GM19395 (cell line): ENCODE data around the gene PDE6A.
"Not testable (repeated sequence)": the region's sequence is repeated elsewhere in the genome, so short reads cannot be mapped to it uniquely, and the experiment has no call there.

ENCODE experiments used
- ATAC-seq: cut with Tn5 transposase; IDR thresholded peaks from one replicate; pipeline ENCODE4 v1.9.1; 2021; ENCODE audit warnings: mild to moderate bottlenecking, moderate library complexity; ENCODE audit not compliant: unreplicated experiment

PDE6A gene

GRCh38 chr5:149870232-149870631, 74.4 kb downstream of the PDE6A start:
- ATAC-seq, result no peak

- ATAC-seq, result no peak
These were observed 75.2 kb downstream of the PDE6A start for GRCh38 chr5:149869411-149869821.

GRCh38 chr5:149865746-149866145, 78.8 kb downstream of the PDE6A start:
- ATAC-seq, result no peak

GRCh38 chr5:149863830-149864229, 80.8 kb downstream of the PDE6A start:
- no peak for ATAC-seq

- no peak for ATAC-seq
These were observed 81.4 kb downstream of the PDE6A start for GRCh38 chr5:149863176-149863575.

- peak; percentile 85 for ATAC-seq
These were observed 83.7 kb downstream of the PDE6A start for GRCh38 chr5:149860801-149861322.

GRCh38 chr5:149859746-149860145, 84.8 kb downstream of the PDE6A start:
- no peak for ATAC-seq

GRCh38 chr5:149858481-149858880, 86.1 kb downstream of the PDE6A start:
- not testable (repeated sequence) for ATAC-seq

- ATAC-seq, result no peak
These were observed 87.1 kb downstream of the PDE6A start for GRCh38 chr5:149857499-149857898.

- ATAC-seq, result no peak
These were observed 89.2 kb downstream of the PDE6A start for GRCh38 chr5:149855366-149855765.

GRCh38 chr5:149854866-149855265, 89.7 kb downstream of the PDE6A start:
- no peak for ATAC-seq

GRCh38 chr5:149853701-149854100, 90.9 kb downstream of the PDE6A start:
- no peak for ATAC-seq

- ATAC-seq, result peak; percentile 12
These were observed 91.3 kb downstream of the PDE6A start for GRCh38 chr5:149853331-149853648.

- ATAC-seq, result peak; percentile 77
These were observed 91.8 kb downstream of the PDE6A start for GRCh38 chr5:149852641-149853330.

GRCh38 chr5:149851211-149851610, 93.4 kb downstream of the PDE6A start:
- no peak for ATAC-seq

- no peak for ATAC-seq
These were observed 94.4 kb downstream of the PDE6A start for GRCh38 chr5:149849966-149850910.

- ATAC-seq, result no peak
These were observed 95.2 kb downstream of the PDE6A start for GRCh38 chr5:149849280-149849965.

GRCh38 chr5:149847611-149848010, 97.0 kb downstream of the PDE6A start:
- ATAC-seq, result no peak

GRCh38 chr5:149846021-149846420, 98.6 kb downstream of the PDE6A start:
- no peak for ATAC-seq

GRCh38 chr5:149845601-149846000, 99.0 kb downstream of the PDE6A start:
- no peak for ATAC-seq
